Breast epithelium (tissue), 3 donors: ENCODE data around the gene LMNA.

Experiments used
- POLR2AphosphoS5 ChIP-seq, 3 donors: sonication (generic); formaldehyde crosslinking; IDR thresholded peaks; one replicate each; pipeline ENCODE4 v1.6.1; 2017; ENCODE audit warnings: antibody characterized with exemption in 3 of 3
- TF ChIP-seq, protein P1 (sequence below), 3 donors: fragments of 450-650 bp; IDR thresholded peaks; one replicate each; pipeline ENCODE4 v1.5.1; 2016 to 2017; ENCODE audit warnings: antibody characterized with exemption in 3 of 3, mild to moderate bottlenecking in 3 of 3, moderate library complexity in 3 of 3

DNA sequence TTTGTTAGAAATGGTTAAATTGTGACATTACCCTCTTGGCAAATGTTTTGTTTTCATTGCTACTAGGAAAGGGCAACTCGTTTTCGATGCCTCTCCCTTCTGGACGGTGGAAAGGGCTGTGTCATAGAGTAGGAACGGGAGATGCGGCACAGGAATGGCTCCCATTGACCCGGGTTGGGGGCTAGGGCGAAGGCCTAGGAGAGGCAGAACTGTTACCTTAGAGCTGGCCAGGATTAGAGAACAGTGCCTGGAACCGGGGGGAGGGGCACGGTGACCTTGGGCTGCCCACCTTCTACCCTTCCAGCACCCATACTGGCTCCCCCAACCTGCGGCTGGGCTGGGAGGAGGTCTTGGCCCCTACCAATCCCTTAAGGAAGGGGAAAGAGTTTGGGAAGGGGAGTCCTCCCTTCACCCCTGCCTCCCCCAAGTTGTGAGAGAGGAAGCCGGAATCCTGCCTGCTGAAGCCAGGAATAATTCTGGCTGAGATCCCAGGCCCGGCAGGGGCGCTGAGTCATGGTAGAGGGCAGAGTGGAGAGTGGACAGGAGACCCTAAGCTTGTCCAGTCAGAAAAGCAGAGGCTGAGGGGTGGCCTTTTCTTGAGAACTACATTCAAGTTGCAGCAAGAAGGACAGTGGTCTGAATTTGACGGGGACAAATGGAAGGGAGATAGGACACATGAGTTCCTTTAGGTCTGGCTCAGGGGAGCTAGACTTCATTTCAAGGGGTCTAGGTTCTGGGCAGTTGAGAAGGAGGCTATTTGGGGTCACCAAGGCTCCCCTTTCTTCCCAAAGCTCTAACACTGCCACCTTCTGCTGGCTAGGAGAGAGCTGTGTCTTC lies 8.2 kb downstream of the LMNA start:
- TF ChIP-seq POLR2AphosphoS5 (IDR thresholded peaks at IDR 0.05): peak in 2 of 3 donors; percentile 59 to 79
- TF ChIP-seq, protein P1, sequence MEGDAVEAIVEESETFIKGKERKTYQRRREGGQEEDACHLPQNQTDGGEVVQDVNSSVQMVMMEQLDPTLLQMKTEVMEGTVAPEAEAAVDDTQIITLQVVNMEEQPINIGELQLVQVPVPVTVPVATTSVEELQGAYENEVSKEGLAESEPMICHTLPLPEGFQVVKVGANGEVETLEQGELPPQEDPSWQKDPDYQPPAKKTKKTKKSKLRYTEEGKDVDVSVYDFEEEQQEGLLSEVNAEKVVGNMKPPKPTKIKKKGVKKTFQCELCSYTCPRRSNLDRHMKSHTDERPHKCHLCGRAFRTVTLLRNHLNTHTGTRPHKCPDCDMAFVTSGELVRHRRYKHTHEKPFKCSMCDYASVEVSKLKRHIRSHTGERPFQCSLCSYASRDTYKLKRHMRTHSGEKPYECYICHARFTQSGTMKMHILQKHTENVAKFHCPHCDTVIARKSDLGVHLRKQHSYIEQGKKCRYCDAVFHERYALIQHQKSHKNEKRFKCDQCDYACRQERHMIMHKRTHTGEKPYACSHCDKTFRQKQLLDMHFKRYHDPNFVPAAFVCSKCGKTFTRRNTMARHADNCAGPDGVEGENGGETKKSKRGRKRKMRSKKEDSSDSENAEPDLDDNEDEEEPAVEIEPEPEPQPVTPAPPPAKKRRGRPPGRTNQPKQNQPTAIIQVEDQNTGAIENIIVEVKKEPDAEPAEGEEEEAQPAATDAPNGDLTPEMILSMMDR (IDR thresholded peaks at IDR 0.05): no peak
